Measurements from ENCODE around the gene SLC1A7. TPM values are rescaled to one million over a fixed set of nuclear protein-coding genes. Genes with fewer than 3 reads are reported as not detected.

Gene SLC1A7
- total and polyA plus RNA-seq, 2 of the 13 experiments (the other 11 are each of a cell fraction or from before 2014, with no cell fraction given): 0.04 to 2.0 TPM

GRCh38 chr1:53089478-53090226 lies 52.8 kb downstream of the SLC1A7 start (continued):
- peak; percentile 61 for TF ChIP-seq IKZF5 (CRISPR knock-in tag; IDR thresholded peaks at IDR 0.05)
- peak; percentile 50; the same call in 1 of the 2 replicates for TF ChIP-seq HMG20A (CRISPR knock-in tag; IDR thresholded peaks at IDR 0.05; ENCODE audit: borderline replicate concordance)
- TF ChIP-seq, protein P1, sequence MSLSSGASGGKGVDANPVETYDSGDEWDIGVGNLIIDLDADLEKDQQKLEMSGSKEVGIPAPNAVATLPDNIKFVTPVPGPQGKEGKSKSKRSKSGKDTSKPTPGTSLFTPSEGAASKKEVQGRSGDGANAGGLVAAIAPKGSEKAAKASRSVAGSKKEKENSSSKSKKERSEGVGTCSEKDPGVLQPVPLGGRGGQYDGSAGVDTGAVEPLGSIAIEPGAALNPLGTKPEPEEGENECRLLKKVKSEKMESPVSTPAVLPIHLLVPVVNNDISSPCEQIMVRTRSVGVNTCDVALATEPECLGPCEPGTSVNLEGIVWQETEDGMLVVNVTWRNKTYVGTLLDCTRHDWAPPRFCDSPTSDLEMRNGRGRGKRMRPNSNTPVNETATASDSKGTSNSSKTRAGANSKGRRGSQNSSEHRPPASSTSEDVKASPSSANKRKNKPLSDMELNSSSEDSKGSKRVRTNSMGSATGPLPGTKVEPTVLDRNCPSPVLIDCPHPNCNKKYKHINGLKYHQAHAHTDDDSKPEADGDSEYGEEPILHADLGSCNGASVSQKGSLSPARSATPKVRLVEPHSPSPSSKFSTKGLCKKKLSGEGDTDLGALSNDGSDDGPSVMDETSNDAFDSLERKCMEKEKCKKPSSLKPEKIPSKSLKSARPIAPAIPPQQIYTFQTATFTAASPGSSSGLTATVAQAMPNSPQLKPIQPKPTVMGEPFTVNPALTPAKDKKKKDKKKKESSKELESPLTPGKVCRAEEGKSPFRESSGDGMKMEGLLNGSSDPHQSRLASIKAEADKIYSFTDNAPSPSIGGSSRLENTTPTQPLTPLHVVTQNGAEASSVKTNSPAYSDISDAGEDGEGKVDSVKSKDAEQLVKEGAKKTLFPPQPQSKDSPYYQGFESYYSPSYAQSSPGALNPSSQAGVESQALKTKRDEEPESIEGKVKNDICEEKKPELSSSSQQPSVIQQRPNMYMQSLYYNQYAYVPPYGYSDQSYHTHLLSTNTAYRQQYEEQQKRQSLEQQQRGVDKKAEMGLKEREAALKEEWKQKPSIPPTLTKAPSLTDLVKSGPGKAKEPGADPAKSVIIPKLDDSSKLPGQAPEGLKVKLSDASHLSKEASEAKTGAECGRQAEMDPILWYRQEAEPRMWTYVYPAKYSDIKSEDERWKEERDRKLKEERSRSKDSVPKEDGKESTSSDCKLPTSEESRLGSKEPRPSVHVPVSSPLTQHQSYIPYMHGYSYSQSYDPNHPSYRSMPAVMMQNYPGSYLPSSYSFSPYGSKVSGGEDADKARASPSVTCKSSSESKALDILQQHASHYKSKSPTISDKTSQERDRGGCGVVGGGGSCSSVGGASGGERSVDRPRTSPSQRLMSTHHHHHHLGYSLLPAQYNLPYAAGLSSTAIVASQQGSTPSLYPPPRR (CRISPR knock-in tag; IDR thresholded peaks at IDR 0.05; ENCODE audit: borderline replicate concordance): peak; percentile 70
- TF ChIP-seq CREB1 (IDR thresholded peaks at IDR 0.05): peak; percentile 93
- no peak for TF ChIP-seq CREB1 (CRISPR knock-in tag; IDR thresholded peaks at IDR 0.05)
- peak; percentile 73; the same call in 1 of the 2 replicates for TF ChIP-seq KDM5B (CRISPR knock-in tag; IDR thresholded peaks at IDR 0.05; ENCODE audit: borderline replicate concordance)
- TF ChIP-seq, protein P2, sequence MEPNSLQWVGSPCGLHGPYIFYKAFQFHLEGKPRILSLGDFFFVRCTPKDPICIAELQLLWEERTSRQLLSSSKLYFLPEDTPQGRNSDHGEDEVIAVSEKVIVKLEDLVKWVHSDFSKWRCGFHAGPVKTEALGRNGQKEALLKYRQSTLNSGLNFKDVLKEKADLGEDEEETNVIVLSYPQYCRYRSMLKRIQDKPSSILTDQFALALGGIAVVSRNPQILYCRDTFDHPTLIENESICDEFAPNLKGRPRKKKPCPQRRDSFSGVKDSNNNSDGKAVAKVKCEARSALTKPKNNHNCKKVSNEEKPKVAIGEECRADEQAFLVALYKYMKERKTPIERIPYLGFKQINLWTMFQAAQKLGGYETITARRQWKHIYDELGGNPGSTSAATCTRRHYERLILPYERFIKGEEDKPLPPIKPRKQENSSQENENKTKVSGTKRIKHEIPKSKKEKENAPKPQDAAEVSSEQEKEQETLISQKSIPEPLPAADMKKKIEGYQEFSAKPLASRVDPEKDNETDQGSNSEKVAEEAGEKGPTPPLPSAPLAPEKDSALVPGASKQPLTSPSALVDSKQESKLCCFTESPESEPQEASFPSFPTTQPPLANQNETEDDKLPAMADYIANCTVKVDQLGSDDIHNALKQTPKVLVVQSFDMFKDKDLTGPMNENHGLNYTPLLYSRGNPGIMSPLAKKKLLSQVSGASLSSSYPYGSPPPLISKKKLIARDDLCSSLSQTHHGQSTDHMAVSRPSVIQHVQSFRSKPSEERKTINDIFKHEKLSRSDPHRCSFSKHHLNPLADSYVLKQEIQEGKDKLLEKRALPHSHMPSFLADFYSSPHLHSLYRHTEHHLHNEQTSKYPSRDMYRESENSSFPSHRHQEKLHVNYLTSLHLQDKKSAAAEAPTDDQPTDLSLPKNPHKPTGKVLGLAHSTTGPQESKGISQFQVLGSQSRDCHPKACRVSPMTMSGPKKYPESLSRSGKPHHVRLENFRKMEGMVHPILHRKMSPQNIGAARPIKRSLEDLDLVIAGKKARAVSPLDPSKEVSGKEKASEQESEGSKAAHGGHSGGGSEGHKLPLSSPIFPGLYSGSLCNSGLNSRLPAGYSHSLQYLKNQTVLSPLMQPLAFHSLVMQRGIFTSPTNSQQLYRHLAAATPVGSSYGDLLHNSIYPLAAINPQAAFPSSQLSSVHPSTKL (CRISPR knock-in tag; IDR thresholded peaks at IDR 0.05): peak; percentile 82
- TF ChIP-seq SOX5 (CRISPR knock-in tag; IDR thresholded peaks at IDR 0.05; ENCODE audit: borderline replicate concordance): peak; percentile 40; the same call in 1 of the 2 replicates
- TF ChIP-seq ZNF614 (CRISPR knock-in tag; IDR thresholded peaks at IDR 0.05; ENCODE audit: borderline replicate concordance): peak; percentile 74; the same call in 1 of the 2 replicates
- TF ChIP-seq REPIN1 (CRISPR knock-in tag; IDR thresholded peaks at IDR 0.05; ENCODE audit: borderline replicate concordance, low read depth): peak; percentile 60; the same call in 1 of the 2 replicates
- no peak for TF ChIP-seq ZNF691 (CRISPR knock-in tag; IDR thresholded peaks at IDR 0.05; ENCODE audit: borderline replicate concordance, low read depth)
- 0 out of 2 replicates have a peak, but pooled peaks have one; percentile 15 for TF ChIP-seq KMT2A (CRISPR knock-in tag; IDR thresholded peaks at IDR 0.05)
- TF ChIP-seq ZNF772 (CRISPR knock-in tag; IDR thresholded peaks at IDR 0.05): 0 out of 2 replicates have a peak, but pooled peaks have one; percentile 39
- TF ChIP-seq PCBP1 (IDR thresholded peaks at IDR 0.05; ENCODE audit: borderline replicate concordance, low read depth, low read length): peak; percentile 70; the same call in 1 of the 2 replicates

All from HepG2 (cell line).